ENCODE data around the gene EDA.

The EDA gene

GRCh38 chrX:69884210-69884609 is 268.3 kb downstream of the EDA start:
- in situ Hi-C loops (cut with HindIII; ENCODE audit: low sequenced_read_pairs), result no loop called here
- no peak for TF ChIP-seq CTCF (IDR thresholded peaks at IDR 0.05; ENCODE audit: low read depth, low read length)
- DNase-seq (ENCODE audit: low read depth, low spot score), result no peak
- no peak overlapping the region for H3K4me3 ChIP-seq (ENCODE audit: low read depth, low read length)

- in situ Hi-C loops (cut with HindIII; ENCODE audit: low sequenced_read_pairs), result no loop called here
- H3K4me3 ChIP-seq (ENCODE audit: low read depth, low read length), result no peak overlapping the region
- no peak for TF ChIP-seq CTCF (IDR thresholded peaks at IDR 0.05; ENCODE audit: low read depth, low read length)
- DNase-seq (ENCODE audit: low read depth, low spot score), result no peak
Observed at GRCh38 chrX:69896046-69896445, 280.1 kb downstream of the EDA start.

GRCh38 chrX:69900491-69900890 is 284.6 kb downstream of the EDA start:
- DNase-seq (ENCODE audit: low read depth, low spot score), result no peak
- no peak overlapping the region for H3K4me3 ChIP-seq (ENCODE audit: low read depth, low read length)
- in situ Hi-C loops (cut with HindIII; ENCODE audit: low sequenced_read_pairs), result no loop called here
- TF ChIP-seq CTCF (IDR thresholded peaks at IDR 0.05; ENCODE audit: low read depth, low read length), result no peak

- in situ Hi-C loops (cut with HindIII; ENCODE audit: low sequenced_read_pairs), result no loop called here
- DNase-seq (ENCODE audit: low read depth, low spot score), result no peak
- TF ChIP-seq CTCF (IDR thresholded peaks at IDR 0.05; ENCODE audit: low read depth, low read length), result no peak
- no peak overlapping the region for H3K4me3 ChIP-seq (ENCODE audit: low read depth, low read length)
Observed at GRCh38 chrX:69906447-69906846, 290.5 kb downstream of the EDA start.

- TF ChIP-seq CTCF (IDR thresholded peaks at IDR 0.05; ENCODE audit: low read depth, low read length), result no peak
- no peak overlapping the region for H3K4me3 ChIP-seq (ENCODE audit: low read depth, low read length)
- no peak for DNase-seq (ENCODE audit: low read depth, low spot score)
- in situ Hi-C loops (cut with HindIII; ENCODE audit: low sequenced_read_pairs), result no loop called here
Observed at GRCh38 chrX:69914781-69915180, 298.9 kb downstream of the EDA start.

GRCh38 chrX:69919749-69920148 is 303.8 kb downstream of the EDA start:
- DNase-seq (ENCODE audit: low read depth, low spot score), result no peak
- in situ Hi-C loops (cut with HindIII; ENCODE audit: low sequenced_read_pairs), result no loop called here
- TF ChIP-seq CTCF (IDR thresholded peaks at IDR 0.05; ENCODE audit: low read depth, low read length), result no peak
- no peak overlapping the region for H3K4me3 ChIP-seq (ENCODE audit: low read depth, low read length)

GRCh38 chrX:69932323-69932722 is 316.4 kb downstream of the EDA start:
- in situ Hi-C loops (cut with HindIII; ENCODE audit: low sequenced_read_pairs), result no loop called here
- H3K4me3 ChIP-seq (ENCODE audit: low read depth, low read length), result no peak overlapping the region
- DNase-seq (ENCODE audit: low read depth, low spot score), result no peak
- TF ChIP-seq CTCF (IDR thresholded peaks at IDR 0.05; ENCODE audit: low read depth, low read length), result no peak

Data from astrocyte of the spinal cord (primary cell).